Measurements from ENCODE around the gene ATP2A2. TPM values are rescaled to one million over a fixed set of nuclear protein-coding genes. Genes with fewer than 3 reads are reported as not detected.
"Not testable (repeated sequence)": the region's sequence is repeated elsewhere in the genome, so short reads cannot be mapped to it uniquely, and the experiment has no call there.

The ATP2A2 gene
- polyA plus RNA-seq, 4 donors, result 152 to 167 (median 160) TPM

GRCh38 chr12:110339184-110339952 lies 58.3 kb downstream of the ATP2A2 start:
- no peak for DNase-seq (ENCODE audit: low read depth in 4 of 4, low spot score in 3 of 4)

- DNase-seq (ENCODE audit: low read depth in 4 of 4, low spot score in 3 of 4), result not testable (repeated sequence)
These were observed 59.2 kb downstream of the ATP2A2 start for GRCh38 chr12:110340261-110340660.

DNA sequence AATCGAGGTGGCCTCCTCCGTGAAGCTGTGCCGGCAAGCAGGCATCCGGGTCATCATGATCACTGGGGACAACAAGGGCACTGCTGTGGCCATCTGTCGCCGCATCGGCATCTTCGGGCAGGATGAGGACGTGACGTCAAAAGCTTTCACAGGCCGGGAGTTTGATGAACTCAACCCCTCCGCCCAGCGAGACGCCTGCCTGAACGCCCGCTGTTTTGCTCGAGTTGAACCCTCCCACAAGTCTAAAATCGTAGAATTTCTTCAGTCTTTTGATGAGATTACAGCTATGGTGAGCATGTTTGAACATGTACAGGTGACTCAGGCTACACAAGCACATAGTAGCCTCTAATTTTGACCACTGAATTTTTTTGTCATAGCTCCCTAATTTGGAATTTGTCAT lies 59.7 kb downstream of the ATP2A2 start:
- no peak for DNase-seq (ENCODE audit: low read depth in 4 of 4, low spot score in 3 of 4)

GRCh38 chr12:110342157-110342556 lies 61.1 kb downstream of the ATP2A2 start:
- DNase-seq (ENCODE audit: low read depth in 4 of 4, low spot score in 3 of 4), result no peak

- no peak for DNase-seq (ENCODE audit: low read depth in 4 of 4, low spot score in 3 of 4)
These were observed 62.1 kb downstream of the ATP2A2 start for GRCh38 chr12:110343114-110343513.

DNA sequence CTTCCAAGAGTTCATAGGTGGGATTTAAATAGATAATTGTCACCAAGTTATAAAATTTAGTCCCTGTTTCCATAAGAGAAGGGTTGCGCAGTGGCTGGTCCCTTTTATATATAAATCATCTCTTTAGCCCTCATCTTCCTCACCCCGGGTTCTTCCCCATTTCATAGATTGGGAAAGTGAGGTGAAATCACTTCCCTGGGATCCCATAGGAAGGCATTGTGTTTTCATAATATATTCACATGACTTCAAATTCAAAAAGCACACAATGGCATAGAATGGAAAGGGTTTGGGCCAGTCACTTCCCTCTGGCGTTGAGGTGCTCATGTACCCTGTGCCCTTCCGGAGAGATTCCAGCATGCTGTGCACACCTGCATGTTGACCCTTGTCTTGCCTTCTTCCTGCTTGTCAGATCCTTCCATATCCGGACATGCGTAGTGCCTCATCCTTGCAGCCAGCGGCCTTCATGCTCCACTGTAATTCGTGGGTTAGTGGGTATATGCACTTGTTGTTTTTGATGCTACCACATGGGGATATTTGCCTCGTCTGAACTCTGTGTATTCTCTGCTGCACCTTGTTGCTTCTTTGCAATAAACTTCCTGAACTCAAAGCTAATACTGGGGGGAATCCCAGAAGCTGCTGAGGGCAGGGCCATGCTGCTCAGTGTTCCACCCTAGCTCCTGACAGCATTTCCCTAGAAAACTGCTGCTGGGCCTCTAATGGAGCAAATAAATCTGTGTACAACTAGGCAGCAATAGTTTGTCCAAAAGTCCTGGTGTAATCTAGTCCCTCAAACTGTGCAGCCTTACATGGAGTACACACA lies 62.9 kb downstream of the ATP2A2 start:
- no peak for DNase-seq (ENCODE audit: low read depth in 4 of 4, low spot score in 3 of 4)

- no peak for DNase-seq (ENCODE audit: low read depth in 4 of 4, low spot score in 3 of 4)
These were observed 63.6 kb downstream of the ATP2A2 start for GRCh38 chr12:110344657-110345056.

GRCh38 chr12:110345176-110345661 lies 64.2 kb downstream of the ATP2A2 start:
- DNase-seq (ENCODE audit: low read depth in 4 of 4, low spot score in 3 of 4), result peak in 1 of 4 donors; percentile 10

DNA sequence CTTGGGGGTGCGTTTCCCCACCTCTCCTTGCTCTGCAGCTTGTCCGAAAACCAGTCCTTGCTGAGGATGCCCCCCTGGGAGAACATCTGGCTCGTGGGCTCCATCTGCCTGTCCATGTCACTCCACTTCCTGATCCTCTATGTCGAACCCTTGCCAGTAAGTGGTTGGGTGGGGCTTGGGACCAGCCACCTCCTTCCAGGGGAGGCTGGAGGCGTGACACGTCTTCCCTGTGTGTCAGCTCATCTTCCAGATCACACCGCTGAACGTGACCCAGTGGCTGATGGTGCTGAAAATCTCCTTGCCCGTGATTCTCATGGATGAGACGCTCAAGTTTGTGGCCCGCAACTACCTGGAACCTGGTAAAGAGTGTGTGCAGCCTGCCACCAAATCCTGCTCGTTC lies 64.9 kb downstream of the ATP2A2 start:
- no peak for DNase-seq (ENCODE audit: low read depth in 4 of 4, low spot score in 3 of 4)

DNA sequence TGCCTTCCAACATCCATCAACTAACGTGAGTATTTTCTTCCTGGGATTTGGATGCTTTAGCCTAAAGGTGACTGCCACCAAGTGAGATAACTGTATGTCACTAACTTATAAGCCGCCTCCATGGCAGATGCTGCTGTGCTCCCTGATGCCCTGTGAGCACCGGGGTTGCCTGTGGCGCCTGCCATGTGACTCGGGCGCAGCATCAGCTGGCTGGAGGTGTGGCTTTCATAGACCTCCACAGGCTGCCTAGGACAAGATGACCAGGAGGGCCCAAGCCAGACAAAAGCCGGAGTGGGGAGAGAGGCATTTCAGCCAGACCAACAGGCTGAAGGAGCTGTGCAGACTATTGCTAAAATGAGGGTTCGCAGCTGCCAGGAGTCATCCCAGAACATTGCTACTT lies 66.7 kb downstream of the ATP2A2 start:
- no peak for DNase-seq (ENCODE audit: low read depth in 4 of 4, low spot score in 3 of 4)

GRCh38 chr12:110348431-110349059 lies 67.5 kb downstream of the ATP2A2 start:
- DNase-seq (ENCODE audit: low read depth in 4 of 4, low spot score in 3 of 4), result no peak

- DNase-seq (ENCODE audit: low read depth in 4 of 4, low spot score in 3 of 4), result no peak
These were observed 68.0 kb downstream of the ATP2A2 start for GRCh38 chr12:110349096-110349495.

- no peak for DNase-seq (ENCODE audit: low read depth in 4 of 4, low spot score in 3 of 4)
These were observed 68.6 kb downstream of the ATP2A2 start for GRCh38 chr12:110349514-110350151.

GRCh38 chr12:110351119-110351518 lies 70.1 kb downstream of the ATP2A2 start:
- no peak for DNase-seq (ENCODE audit: low read depth in 4 of 4, low spot score in 3 of 4)

DNA sequence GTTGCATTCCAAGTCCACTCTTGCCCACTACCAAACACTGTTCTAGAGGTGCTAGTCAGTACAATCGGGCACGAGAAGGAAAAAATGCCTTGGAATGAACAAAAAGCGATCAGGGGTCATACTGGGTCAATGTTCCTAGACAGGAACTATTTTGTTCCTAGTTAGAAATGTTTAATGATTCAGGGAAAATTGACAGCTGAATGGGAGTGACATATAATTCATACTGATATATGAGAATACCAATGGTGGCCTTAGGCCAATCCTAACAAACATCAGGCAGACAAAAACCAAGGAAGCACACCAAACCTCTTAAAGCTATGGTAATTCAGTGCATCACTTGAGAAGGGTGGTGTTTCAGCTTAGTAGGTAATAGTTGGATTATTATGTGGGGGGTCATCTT lies 71.4 kb downstream of the ATP2A2 start:
- no peak for DNase-seq (ENCODE audit: low read depth in 4 of 4, low spot score in 3 of 4)

GRCh38 chr12:110353211-110353965 lies 72.3 kb downstream of the ATP2A2 start:
- DNase-seq (ENCODE audit: low read depth in 4 of 4, low spot score in 3 of 4), result no peak

- no peak for DNase-seq (ENCODE audit: low read depth in 4 of 4, low spot score in 3 of 4)
These were observed 73.2 kb downstream of the ATP2A2 start for GRCh38 chr12:110354172-110354780.

DNA sequence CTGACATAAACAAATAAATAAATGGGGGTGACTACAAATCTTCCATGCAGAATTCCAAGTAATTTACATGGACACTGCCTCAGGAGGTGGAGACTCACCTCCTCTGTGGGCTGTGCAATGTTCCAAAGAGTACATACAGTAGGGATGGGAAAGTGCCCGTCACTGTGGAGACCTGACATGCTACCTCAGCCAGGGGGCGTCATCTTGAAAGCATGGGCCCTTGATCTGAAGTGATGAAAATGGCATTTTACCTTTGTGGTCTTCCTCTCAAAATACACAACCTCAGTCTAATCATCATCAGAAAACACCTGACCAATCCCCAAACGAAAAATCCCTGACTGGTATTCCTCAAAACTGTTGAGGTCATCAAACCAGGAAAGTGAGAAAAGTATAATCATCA lies 74.0 kb downstream of the ATP2A2 start:
- DNase-seq (ENCODE audit: low read depth in 4 of 4, low spot score in 3 of 4), result no peak

DNA sequence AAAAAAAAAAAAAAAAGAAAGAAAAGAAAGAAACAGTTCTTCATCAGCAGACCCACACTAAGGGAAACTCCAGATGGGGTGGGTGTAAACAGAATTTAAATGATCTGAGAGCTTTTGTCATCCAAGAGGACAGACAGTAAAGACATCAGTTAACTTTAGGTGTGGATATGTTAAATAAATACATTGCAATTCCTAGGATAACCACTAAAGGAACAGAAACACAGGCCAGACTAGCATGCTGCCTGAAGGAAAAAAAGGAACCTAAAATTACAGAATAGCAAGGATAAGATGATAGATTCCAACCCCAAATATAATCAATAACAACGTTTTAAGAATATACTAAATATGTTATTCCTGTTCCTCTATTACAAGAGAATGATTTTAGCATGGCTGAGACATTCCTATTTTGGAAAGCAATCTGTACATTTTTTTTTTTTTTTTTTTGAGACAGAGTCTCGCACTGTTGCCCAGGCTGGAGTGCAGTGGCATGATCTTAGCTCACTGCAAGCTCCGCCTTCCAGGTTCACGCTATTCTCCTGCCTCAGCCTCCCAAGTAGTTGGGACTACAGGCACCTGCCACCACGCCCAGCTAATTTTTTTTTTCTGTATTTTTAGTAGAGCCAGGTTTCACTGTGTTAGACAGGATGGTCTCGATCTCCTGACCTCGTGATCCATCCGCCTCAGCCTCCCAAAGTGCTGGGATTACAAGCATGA lies 77.5 kb downstream of the ATP2A2 start:
- DNase-seq (ENCODE audit: low read depth in 4 of 4, low spot score in 3 of 4), result not testable (repeated sequence)

Measured in right renal pelvis (tissue), 4 donors.